ENCODE measurements around the gene STXBP6. TPM values are rescaled to one million over a fixed set of nuclear protein-coding genes. Genes with fewer than 3 reads are reported as not detected.

The STXBP6 gene
- total and polyA plus RNA-seq, 2 of the 13 experiments (the other 11 are each of a cell fraction or from before 2014, with no cell fraction given): 35.3 to 42.8 TPM

DNA sequence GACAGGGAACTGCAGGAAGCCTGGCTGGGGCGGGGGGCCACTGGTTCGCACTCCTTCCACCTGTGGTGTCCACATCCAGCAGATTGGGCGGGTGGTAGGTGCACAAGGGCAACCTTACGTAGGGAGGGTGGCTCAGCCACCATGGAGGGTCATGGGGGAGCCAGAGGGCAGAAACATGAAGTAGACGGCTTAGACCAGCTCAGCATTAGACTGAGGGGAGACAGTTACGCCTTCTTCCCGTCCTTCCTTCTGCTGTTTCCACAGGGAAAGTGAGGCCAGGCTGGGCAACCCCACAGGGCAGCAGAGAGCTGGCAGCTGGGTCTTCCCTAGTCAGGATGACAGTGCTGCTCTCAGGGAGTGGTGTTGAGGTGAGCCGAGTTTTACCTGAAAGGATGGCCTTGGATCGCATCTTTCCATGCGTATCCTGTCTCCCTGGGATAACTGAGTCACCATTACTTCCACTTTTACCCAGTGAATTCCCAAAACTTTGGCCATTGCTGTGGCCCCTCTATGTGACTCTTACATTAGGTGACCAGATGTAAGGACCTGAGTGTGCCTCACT, 245.9 kb downstream of the STXBP6 start (continued):
- TF ChIP-seq, protein P1, sequence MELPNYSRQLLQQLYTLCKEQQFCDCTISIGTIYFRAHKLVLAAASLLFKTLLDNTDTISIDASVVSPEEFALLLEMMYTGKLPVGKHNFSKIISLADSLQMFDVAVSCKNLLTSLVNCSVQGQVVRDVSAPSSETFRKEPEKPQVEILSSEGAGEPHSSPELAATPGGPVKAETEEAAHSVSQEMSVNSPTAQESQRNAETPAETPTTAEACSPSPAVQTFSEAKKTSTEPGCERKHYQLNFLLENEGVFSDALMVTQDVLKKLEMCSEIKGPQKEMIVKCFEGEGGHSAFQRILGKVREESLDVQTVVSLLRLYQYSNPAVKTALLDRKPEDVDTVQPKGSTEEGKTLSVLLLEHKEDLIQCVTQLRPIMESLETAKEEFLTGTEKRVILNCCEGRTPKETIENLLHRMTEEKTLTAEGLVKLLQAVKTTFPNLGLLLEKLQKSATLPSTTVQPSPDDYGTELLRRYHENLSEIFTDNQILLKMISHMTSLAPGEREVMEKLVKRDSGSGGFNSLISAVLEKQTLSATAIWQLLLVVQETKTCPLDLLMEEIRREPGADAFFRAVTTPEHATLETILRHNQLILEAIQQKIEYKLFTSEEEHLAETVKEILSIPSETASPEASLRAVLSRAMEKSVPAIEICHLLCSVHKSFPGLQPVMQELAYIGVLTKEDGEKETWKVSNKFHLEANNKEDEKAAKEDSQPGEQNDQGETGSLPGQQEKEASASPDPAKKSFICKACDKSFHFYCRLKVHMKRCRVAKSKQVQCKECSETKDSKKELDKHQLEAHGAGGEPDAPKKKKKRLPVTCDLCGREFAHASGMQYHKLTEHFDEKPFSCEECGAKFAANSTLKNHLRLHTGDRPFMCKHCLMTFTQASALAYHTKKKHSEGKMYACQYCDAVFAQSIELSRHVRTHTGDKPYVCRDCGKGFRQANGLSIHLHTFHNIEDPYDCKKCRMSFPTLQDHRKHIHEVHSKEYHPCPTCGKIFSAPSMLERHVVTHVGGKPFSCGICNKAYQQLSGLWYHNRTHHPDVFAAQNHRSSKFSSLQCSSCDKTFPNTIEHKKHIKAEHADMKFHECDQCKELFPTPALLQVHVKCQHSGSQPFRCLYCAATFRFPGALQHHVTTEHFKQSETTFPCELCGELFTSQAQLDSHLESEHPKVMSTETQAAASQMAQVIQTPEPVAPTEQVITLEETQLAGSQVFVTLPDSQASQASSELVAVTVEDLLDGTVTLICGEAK (IDR thresholded peaks at IDR 0.05): no peak
- TF ChIP-seq, protein P1 (CRISPR knock-in tag; IDR thresholded peaks at IDR 0.05): peak; percentile 65; the same call in 1 of the 2 replicates
- TF ChIP-seq SOX5 (CRISPR knock-in tag; IDR thresholded peaks at IDR 0.05; ENCODE audit: borderline replicate concordance) (no peak), ZNF446 (CRISPR knock-in tag; IDR thresholded peaks at IDR 0.05) (no peak), ATF7 (IDR thresholded peaks at IDR 0.05) (no peak), ATF7 (CRISPR knock-in tag; IDR thresholded peaks at IDR 0.05) (no peak), CHD4 (IDR thresholded peaks at IDR 0.05; ENCODE audit: borderline replicate concordance, low read length) (no peak), NFE2L2 (IDR thresholded peaks at IDR 0.05; ENCODE audit: low read length) (no peak), ZSCAN31 (CRISPR knock-in tag; IDR thresholded peaks at IDR 0.05; ENCODE audit: low read depth) (peak; percentile 53; the same call in 1 of the 2 replicates), EED (CRISPR knock-in tag; IDR thresholded peaks at IDR 0.05) (peak; percentile 97), HIC2 (CRISPR knock-in tag; IDR thresholded peaks at IDR 0.05; ENCODE audit: low read depth) (no peak), SP140L (CRISPR knock-in tag; IDR thresholded peaks at IDR 0.05; ENCODE audit: borderline replicate concordance) (no peak), MEIS1 (CRISPR knock-in tag; IDR thresholded peaks at IDR 0.05; ENCODE audit: borderline replicate concordance) (no peak), ZBTB49 (CRISPR knock-in tag; IDR thresholded peaks at IDR 0.05; ENCODE audit: borderline replicate concordance) (no peak)
- TF ChIP-seq, protein P2, sequence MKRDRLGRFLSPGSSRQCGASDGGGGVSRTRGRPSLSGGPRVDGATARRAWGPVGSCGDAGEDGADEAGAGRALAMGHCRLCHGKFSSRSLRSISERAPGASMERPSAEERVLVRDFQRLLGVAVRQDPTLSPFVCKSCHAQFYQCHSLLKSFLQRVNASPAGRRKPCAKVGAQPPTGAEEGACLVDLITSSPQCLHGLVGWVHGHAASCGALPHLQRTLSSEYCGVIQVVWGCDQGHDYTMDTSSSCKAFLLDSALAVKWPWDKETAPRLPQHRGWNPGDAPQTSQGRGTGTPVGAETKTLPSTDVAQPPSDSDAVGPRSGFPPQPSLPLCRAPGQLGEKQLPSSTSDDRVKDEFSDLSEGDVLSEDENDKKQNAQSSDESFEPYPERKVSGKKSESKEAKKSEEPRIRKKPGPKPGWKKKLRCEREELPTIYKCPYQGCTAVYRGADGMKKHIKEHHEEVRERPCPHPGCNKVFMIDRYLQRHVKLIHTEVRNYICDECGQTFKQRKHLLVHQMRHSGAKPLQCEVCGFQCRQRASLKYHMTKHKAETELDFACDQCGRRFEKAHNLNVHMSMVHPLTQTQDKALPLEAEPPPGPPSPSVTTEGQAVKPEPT (CRISPR knock-in tag; IDR thresholded peaks at IDR 0.05; ENCODE audit: low read depth): no peak

Data from HepG2 (cell line).